HepG2 (cell line): ENCODE measurements around the gene WNT3. TPM values are rescaled to one million over a fixed set of nuclear protein-coding genes. Genes with fewer than 3 reads are reported as not detected.
A peak's percentile ranks its signal among the peaks of the same experiment; 100 is the strongest.

Source experiments
- KAT2B ChIP-seq: fragments of 150-350 bp; IDR thresholded peaks from 2 replicates; pipeline ENCODE4 v1.6.1; 2014; ENCODE audit warnings: low read depth, low read length, borderline replicate concordance
- KLF15 ChIP-seq: sonication (generic); formaldehyde crosslinking; IDR thresholded peaks from 2 replicates; pipeline ENCODE4 v1.8.1; 2023; ENCODE audit warnings: borderline replicate concordance, mild to moderate bottlenecking, inconsistent platforms, missing genetic modification reagents, mixed read lengths
- PLRG1 ChIP-seq: fragments of 450-650 bp; conservative IDR thresholded peaks from 2 replicates; pipeline ENCODE4 v1.6.1; 2016
- PPARG ChIP-seq: conservative IDR thresholded peaks from 2 replicates; pipeline ENCODE4 v1.6.1; 2016; ENCODE audit warnings: missing biosample characterization, missing genetic modification reagents
- PRMT3 ChIP-seq: sonication (generic); formaldehyde crosslinking; IDR thresholded peaks from 2 replicates; pipeline ENCODE4 v1.8.1; 2022; ENCODE audit warnings: low read depth, mild to moderate bottlenecking, moderate library complexity, missing genetic modification reagents, borderline replicate concordance
- SNRNP70 ChIP-seq: fragments of 200-400 bp; formaldehyde crosslinking; IDR thresholded peaks from 2 replicates; pipeline ENCODE4 v1.6.1; 2017; ENCODE audit warnings: mild to moderate bottlenecking, low read depth, low read length, moderate library complexity
- TCF7L2 ChIP-seq: IDR thresholded peaks from 2 replicates; pipeline ENCODE4 v1.6.1; 2011; ENCODE audit warnings: mild to moderate bottlenecking, low read depth, low read length, moderate library complexity
- TOPORS ChIP-seq: sonication (generic); formaldehyde crosslinking; IDR thresholded peaks from 2 replicates; pipeline ENCODE4 v1.8.0; 2023; ENCODE audit warnings: mild to moderate bottlenecking, missing genetic modification reagents
- ZBTB7B ChIP-seq: sonication (generic); formaldehyde crosslinking; IDR thresholded peaks from 2 replicates; pipeline ENCODE4 v1.4.0; 2020; ENCODE audit warnings: missing genetic modification reagents
- ZFP36L2 ChIP-seq: sonication (generic); formaldehyde crosslinking; IDR thresholded peaks from 2 replicates; pipeline ENCODE4 v1.4.0; 2020; ENCODE audit warnings: missing genetic modification reagents
- ZNF143 ChIP-seq: sonication (generic); formaldehyde crosslinking; IDR thresholded peaks from 2 replicates; pipeline ENCODE4 v1.4.0; 2020; ENCODE audit warnings: missing genetic modification reagents
- ZNF543 ChIP-seq: sonication (generic); formaldehyde crosslinking; IDR thresholded peaks from 2 replicates; pipeline ENCODE4 v1.4.0; 2020; ENCODE audit warnings: mild to moderate bottlenecking, missing genetic modification reagents
- ZNF546 ChIP-seq: sonication (generic); formaldehyde crosslinking; conservative IDR thresholded peaks from 2 replicates; pipeline ENCODE4 v1.8.1; 2023; ENCODE audit warnings: mild to moderate bottlenecking, missing genetic modification reagents
- ZNF557 ChIP-seq: sonication (generic); formaldehyde crosslinking; IDR thresholded peaks from 2 replicates; pipeline ENCODE4 v1.4.0; 2020; ENCODE audit warnings: missing genetic modification reagents
- ZNF615 ChIP-seq: sonication (generic); formaldehyde crosslinking; IDR thresholded peaks from 2 replicates; pipeline ENCODE4 v1.5.0; 2020; ENCODE audit warnings: mild to moderate bottlenecking, missing genetic modification reagents, borderline replicate concordance
- ZNF772 ChIP-seq: sonication (generic); formaldehyde crosslinking; IDR thresholded peaks from 2 replicates; pipeline ENCODE4 v1.5.0; 2020; ENCODE audit warnings: mild to moderate bottlenecking, missing genetic modification reagents
- ZNF776 ChIP-seq: sonication (generic); formaldehyde crosslinking; IDR thresholded peaks from 2 replicates; pipeline ENCODE4 v1.4.0; 2020; ENCODE audit warnings: mild to moderate bottlenecking, missing genetic modification reagents
- ZSCAN25 ChIP-seq: sonication (generic); formaldehyde crosslinking; IDR thresholded peaks from 2 replicates; pipeline ENCODE4 v1.8.0; 2022; ENCODE audit warnings: mild to moderate bottlenecking, missing genetic modification reagents
- ZSCAN29 ChIP-seq: sonication (generic); formaldehyde crosslinking; conservative IDR thresholded peaks from 2 replicates; pipeline ENCODE4 v1.4.0; 2020; ENCODE audit warnings: mild to moderate bottlenecking, missing genetic modification reagents
- polyA plus RNA-seq, 8 experiments: library from polyadenylated mRNA; depleted of rRNA in 3 of 8; stranded (reverse) in 7 of 8; unstranded in 1 of 8; fragments of >200 nt; fragmentation: Illumina TruSeq in 4 of 8; extraction: Trizol in 4 of 8; gene quantifications; 2 replicates each; pipeline versions ENCODE4 v1.2.1 to v1.2.3, GENCODE V29; 2011 to 2016; ENCODE audit warnings: low read depth in 4 of 8, missing spikeins in 1 of 8, mixed read lengths in 1 of 8; ENCODE audit not compliant: insufficient read depth in 1 of 8
- total RNA-seq, 5 experiments: library from RNA; depleted of rRNA; stranded (reverse); fragments of >200 nt; fragmentation: Illumina TruSeq; extraction: Trizol; gene quantifications; 2 replicates each; pipeline ENCODE4 v1.2.3, GENCODE V29; 2016; ENCODE audit warnings: low read depth in 1 of 5
- TF ChIP-seq, protein P1 (sequence below): sonication (generic); formaldehyde crosslinking; IDR thresholded peaks from 2 replicates; pipeline ENCODE4 v1.5.0; 2020; ENCODE audit warnings: missing genetic modification reagents
- TF ChIP-seq, protein P2 (sequence below): IDR thresholded peaks from 2 replicates; pipeline ENCODE4 v1.6.1; 2018; ENCODE audit warnings: missing genetic modification reagents, mild to moderate bottlenecking, missing compliant biosample characterization
- TF ChIP-seq, protein P3 (sequence below): sonication (generic); formaldehyde crosslinking; IDR thresholded peaks from 2 replicates; pipeline ENCODE4 v1.8.0; 2022; ENCODE audit warnings: mild to moderate bottlenecking, missing genetic modification reagents
- TF ChIP-seq, protein P4 (sequence below): sonication (generic); formaldehyde crosslinking; IDR thresholded peaks from 2 replicates; pipeline ENCODE4 v1.5.0; 2020; ENCODE audit warnings: mild to moderate bottlenecking, missing genetic modification reagents
- TF ChIP-seq, protein P5 (sequence below): sonication (generic); formaldehyde crosslinking; IDR thresholded peaks from 2 replicates; pipeline ENCODE4 v1.8.1; 2022; ENCODE audit warnings: low read depth, mild to moderate bottlenecking, missing genetic modification reagents

The WNT3 gene
- total and polyA plus RNA-seq, 2 of the 13 experiments (the other 11 are each of a cell fraction or from before 2014, with no cell fraction given): 8.5 to 10.3 TPM

DNA sequence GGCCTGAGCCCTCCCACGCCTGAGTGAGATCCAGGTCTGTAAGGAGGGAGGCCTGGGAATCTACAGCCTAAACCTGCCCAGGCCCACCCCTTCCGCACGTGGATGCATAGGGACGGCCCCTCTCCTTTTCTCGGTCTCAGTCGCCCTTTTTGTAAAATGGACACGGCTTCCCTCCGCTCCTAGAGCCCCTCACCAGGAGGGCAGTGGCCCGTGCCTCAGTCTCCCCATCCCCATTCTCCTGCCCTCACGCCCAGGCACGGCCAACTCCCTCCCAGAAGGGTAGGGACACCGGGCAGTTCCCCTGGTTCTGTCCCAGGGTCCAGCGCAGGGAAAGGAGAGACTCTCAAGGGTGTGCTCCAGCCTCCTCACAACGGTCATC, 48.1 kb downstream of the WNT3 start (continued):
- TF ChIP-seq ZNF143 (no peak), PPARG (CRISPR knock-in tag) (no peak), ZNF546 (CRISPR knock-in tag) (no peak), ZNF557 (peak; percentile 6; the same call in 1 of the 2 replicates), ZBTB7B (CRISPR knock-in tag) (no peak), KAT2B (no peak), ZNF615 (CRISPR knock-in tag) (no peak), ZNF543 (CRISPR knock-in tag) (no peak; the same call in 1 of the 2 replicates), ZNF772 (CRISPR knock-in tag) (peak; percentile 59; the same call in 1 of the 2 replicates), TCF7L2 (no peak), ZSCAN29 (no peak), ZSCAN25 (peak; percentile 71; the same call in 1 of the 2 replicates), TOPORS (no peak), ZFP36L2 (CRISPR knock-in tag) (no peak), SNRNP70 (no peak), PLRG1 (no peak), ZNF776 (CRISPR knock-in tag) (no peak), PRMT3 (no peak), KLF15 (CRISPR knock-in tag) (no peak)
- TF ChIP-seq, protein P1, sequence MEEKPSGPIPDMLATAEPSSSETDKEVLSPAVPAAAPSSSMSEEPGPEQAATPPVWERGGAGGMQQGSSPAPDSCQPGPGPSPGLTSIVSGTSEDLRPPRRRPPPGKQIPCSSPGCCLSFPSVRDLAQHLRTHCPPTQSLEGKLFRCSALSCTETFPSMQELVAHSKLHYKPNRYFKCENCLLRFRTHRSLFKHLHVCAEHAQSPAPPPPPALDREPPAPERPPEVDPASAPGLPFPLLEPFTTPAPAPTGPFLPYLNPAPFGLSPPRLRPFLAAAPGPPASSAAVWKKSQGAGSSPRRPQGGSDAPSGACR (CRISPR knock-in tag): no peak
- TF ChIP-seq, protein P2, sequence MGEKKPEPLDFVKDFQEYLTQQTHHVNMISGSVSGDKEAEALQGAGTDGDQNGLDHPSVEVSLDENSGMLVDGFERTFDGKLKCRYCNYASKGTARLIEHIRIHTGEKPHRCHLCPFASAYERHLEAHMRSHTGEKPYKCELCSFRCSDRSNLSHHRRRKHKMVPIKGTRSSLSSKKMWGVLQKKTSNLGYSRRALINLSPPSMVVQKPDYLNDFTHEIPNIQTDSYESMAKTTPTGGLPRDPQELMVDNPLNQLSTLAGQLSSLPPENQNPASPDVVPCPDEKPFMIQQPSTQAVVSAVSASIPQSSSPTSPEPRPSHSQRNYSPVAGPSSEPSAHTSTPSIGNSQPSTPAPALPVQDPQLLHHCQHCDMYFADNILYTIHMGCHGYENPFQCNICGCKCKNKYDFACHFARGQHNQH (CRISPR knock-in tag): 0 out of 2 replicates have a peak, but pooled peaks have one; percentile 39
- TF ChIP-seq, protein P3, sequence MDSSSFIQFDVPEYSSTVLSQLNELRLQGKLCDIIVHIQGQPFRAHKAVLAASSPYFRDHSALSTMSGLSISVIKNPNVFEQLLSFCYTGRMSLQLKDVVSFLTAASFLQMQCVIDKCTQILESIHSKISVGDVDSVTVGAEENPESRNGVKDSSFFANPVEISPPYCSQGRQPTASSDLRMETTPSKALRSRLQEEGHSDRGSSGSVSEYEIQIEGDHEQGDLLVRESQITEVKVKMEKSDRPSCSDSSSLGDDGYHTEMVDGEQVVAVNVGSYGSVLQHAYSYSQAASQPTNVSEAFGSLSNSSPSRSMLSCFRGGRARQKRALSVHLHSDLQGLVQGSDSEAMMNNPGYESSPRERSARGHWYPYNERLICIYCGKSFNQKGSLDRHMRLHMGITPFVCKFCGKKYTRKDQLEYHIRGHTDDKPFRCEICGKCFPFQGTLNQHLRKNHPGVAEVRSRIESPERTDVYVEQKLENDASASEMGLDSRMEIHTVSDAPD (CRISPR knock-in tag): no peak
- TF ChIP-seq, protein P4, sequence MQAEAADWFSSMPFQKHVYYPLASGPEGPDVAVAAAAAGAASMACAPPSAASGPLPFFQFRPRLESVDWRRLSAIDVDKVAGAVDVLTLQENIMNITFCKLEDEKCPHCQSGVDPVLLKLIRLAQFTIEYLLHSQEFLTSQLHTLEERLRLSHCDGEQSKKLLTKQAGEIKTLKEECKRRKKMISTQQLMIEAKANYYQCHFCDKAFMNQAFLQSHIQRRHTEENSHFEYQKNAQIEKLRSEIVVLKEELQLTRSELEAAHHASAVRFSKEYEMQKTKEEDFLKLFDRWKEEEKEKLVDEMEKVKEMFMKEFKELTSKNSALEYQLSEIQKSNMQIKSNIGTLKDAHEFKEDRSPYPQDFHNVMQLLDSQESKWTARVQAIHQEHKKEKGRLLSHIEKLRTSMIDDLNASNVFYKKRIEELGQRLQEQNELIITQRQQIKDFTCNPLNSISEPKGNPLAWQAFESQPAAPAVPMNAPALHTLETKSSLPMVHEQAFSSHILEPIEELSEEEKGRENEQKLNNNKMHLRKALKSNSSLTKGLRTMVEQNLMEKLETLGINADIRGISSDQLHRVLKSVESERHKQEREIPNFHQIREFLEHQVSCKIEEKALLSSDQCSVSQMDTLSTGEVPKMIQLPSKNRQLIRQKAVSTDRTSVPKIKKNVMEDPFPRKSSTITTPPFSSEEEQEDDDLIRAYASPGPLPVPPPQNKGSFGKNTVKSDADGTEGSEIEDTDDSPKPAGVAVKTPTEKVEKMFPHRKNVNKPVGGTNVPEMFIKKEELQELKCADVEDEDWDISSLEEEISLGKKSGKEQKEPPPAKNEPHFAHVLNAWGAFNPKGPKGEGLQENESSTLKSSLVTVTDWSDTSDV: 0 out of 2 replicates have a peak, but pooled peaks have one; percentile 34
- TF ChIP-seq, protein P5, sequence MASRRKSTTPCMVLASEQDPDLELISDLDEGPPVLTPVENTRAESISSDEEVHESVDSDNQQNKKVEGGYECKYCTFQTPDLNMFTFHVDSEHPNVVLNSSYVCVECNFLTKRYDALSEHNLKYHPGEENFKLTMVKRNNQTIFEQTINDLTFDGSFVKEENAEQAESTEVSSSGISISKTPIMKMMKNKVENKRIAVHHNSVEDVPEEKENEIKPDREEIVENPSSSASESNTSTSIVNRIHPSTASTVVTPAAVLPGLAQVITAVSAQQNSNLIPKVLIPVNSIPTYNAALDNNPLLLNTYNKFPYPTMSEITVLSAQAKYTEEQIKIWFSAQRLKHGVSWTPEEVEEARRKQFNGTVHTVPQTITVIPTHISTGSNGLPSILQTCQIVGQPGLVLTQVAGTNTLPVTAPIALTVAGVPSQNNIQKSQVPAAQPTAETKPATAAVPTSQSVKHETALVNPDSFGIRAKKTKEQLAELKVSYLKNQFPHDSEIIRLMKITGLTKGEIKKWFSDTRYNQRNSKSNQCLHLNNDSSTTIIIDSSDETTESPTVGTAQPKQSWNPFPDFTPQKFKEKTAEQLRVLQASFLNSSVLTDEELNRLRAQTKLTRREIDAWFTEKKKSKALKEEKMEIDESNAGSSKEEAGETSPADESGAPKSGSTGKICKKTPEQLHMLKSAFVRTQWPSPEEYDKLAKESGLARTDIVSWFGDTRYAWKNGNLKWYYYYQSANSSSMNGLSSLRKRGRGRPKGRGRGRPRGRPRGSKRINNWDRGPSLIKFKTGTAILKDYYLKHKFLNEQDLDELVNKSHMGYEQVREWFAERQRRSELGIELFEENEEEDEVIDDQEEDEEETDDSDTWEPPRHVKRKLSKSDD (CRISPR knock-in tag): no peak
